H1 (cell line): Measurements from ENCODE around the gene NDRG4.

Source experiments
- CBX8 ChIP-seq: fragments of 300-800, 300-1000 bp; sonication (generic); IDR thresholded peaks from 2 replicates; pipeline ENCODE4 v1.7.1; 2016; ENCODE audit warnings: low read depth, low read length, borderline replicate concordance
- CTCF ChIP-seq, 3 experiments: IDR thresholded peaks; 1 replicate in 2 of 3; 2 replicates in 1 of 3; pipeline versions ENCODE4 v1.5.1 to v1.6.1; 2011; ENCODE audit warnings: low read length in 3 of 3, mild to moderate bottlenecking in 3 of 3, inconsistent platforms in 2 of 3, low read depth in 1 of 3, moderate library complexity in 1 of 3; ENCODE audit not compliant: insufficient read depth in 1 of 3; ENCODE audit errors: control extremely low read depth in 1 of 3
- EP300 ChIP-seq, 2 experiments: IDR thresholded peaks; 1 replicate in 1 of 2; 2 replicates in 1 of 2; pipeline ENCODE4 v1.6.1; 2011 to 2012; ENCODE audit warnings: low read depth in 2 of 2, low read length in 2 of 2, mild to moderate bottlenecking in 2 of 2, borderline replicate concordance in 1 of 2, inconsistent platforms in 1 of 2, moderate library complexity in 1 of 2
- EZH2 ChIP-seq: fragments of 200-600 bp; sonication (generic); IDR thresholded peaks from 2 replicates; pipeline ENCODE4 v1.7.1; 2012; ENCODE audit warnings: low read depth, mild to moderate bottlenecking, moderate library complexity, low read length, inconsistent platforms; ENCODE audit not compliant: severe bottlenecking
- KDM1A ChIP-seq: fragments of 200-600, 300-600 bp; sonication (generic); IDR thresholded peaks from 2 replicates; pipeline ENCODE4 v1.7.1; 2016; ENCODE audit warnings: mild to moderate bottlenecking, low read length, borderline replicate concordance
- SP1 ChIP-seq: IDR thresholded peaks from 2 replicates; pipeline ENCODE4 v1.6.1; 2011; ENCODE audit warnings: low read depth, low read length
- TAF1 ChIP-seq: IDR thresholded peaks from 2 replicates; pipeline ENCODE4 v1.6.1; 2011; ENCODE audit warnings: mild to moderate bottlenecking, low read depth, low read length

- TF ChIP-seq CTCF (IDR thresholded peaks at IDR 0.05; ENCODE audit: control extremely low read depth in 1 of 3, insufficient read depth in 1 of 3, low read depth in 1 of 3, low read length in 3 of 3) (no peak), TAF1 (no peak), CBX8 (no peak), EP300 (IDR thresholded peaks at IDR 0.05; ENCODE audit: borderline replicate concordance in 1 of 2, low read depth in 2 of 2, low read length in 2 of 2) (no peak), KDM1A (no peak), SP1 (no peak), EZH2 (no peak)
Measured at GRCh38 chr16:58500430-58501241, 693 bp downstream of the NDRG4 start.
